NCI-H1436 treated with DMSO at 0.1 percent for 48 hours (cell line): ENCODE measurements around the gene FGF22.

Source experiments
- DNase-seq: peaks from one replicate; lab custom pipeline; 2025; lab: John Stamatoyannopoulos, UW

FGF22 gene

DNA sequence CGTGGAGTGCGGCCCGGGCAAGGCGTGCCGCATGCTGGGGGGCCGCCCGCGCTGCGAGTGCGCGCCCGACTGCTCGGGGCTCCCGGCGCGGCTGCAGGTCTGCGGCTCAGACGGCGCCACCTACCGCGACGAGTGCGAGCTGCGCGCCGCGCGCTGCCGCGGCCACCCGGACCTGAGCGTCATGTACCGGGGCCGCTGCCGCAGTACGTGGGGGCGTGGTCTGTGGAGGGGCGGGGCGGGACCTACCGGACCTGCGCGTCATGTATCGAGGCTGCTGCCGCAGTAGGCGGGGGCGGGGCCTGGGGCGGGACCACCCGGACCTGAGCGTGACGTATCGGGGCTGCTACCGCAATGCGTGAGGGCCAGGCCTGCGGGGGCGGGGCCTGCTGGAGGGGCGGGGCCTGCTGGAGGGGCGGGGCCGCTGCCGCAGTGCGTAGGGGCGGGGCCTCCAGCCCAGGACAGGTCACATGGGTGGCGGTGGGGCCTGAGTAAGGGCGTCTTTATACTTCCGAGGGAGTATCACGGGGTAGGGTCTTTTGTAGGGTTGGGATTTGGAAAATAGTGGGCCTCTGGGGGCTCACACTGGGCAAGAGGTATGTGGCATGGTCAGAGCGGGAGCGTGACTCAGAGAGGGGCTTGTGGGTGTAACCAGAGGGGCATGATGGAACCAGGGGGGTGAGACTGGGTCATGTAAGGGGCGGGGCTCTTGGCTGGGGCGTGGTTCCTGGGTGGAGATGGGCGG is 40.8 kb downstream of the FGF22 start:
- peak; percentile 90 for DNase-seq

- DNase-seq, result no peak
Measured at GRCh38 chr19:681029-682019, 41.6 kb downstream of the FGF22 start.

DNA sequence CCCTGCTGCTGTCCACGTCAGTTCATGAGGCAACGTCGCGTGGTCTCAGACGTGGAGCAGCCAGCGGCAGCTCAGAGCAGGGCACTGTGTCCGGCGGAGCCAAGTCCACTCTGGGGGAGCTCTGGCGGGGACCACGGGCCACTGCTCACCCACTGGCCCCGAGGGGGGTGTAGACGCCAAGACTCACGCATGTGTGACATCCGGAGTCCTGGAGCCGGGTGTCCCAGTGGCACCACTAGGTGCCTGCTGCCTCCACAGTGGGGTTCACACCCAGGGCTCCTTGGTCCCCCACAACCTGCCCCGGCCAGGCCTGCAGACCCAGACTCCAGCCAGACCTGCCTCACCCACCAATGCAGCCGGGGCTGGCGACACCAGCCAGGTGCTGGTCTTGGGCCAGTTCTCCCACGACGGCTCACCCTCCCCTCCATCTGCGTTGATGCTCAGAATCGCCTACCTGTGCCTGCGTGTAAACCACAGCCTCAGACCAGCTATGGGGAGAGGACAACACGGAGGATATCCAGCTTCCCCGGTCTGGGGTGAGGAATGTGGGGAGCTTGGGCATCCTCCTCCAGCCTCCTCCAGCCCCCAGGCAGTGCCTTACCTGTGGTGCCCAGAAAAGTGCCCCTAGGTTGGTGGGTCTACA is 43.1 kb downstream of the FGF22 start:
- no peak for DNase-seq

- DNase-seq, result no peak
Measured at GRCh38 chr19:685454-685931, 45.8 kb downstream of the FGF22 start.

GRCh38 chr19:686589-687297 is 47.1 kb downstream of the FGF22 start:
- no peak for DNase-seq

DNA sequence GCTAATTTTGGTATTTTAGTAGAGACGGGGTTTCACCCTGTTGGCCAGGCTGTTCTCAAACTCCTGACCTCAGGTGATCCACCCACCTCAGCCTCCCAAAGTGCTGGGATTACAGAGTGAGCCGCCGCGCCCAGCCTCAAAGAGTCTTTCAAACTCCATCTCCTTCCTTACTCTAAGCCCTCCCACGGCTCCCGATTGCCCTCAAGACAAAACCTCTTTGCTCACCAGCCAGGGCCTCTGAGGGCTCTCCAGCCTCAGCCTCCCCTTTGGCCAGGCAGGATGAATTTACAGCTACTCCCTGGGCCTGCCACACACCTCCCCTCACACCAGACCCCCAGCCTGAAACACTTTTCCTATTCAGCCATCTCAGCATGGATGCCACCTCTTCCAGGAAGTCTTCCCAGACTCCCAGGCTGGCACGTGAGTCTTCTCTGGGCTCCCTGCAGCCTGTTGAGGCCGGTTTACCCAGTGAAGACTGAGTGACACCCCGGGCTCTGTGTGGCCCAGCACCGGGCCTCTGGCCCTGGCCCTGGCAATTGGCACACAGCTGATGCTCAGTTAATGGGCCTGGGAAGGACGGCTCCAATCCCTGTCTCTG is 48.0 kb downstream of the FGF22 start:
- no peak for DNase-seq

GRCh38 chr19:688214-688613 is 48.5 kb downstream of the FGF22 start:
- no peak for DNase-seq

DNA sequence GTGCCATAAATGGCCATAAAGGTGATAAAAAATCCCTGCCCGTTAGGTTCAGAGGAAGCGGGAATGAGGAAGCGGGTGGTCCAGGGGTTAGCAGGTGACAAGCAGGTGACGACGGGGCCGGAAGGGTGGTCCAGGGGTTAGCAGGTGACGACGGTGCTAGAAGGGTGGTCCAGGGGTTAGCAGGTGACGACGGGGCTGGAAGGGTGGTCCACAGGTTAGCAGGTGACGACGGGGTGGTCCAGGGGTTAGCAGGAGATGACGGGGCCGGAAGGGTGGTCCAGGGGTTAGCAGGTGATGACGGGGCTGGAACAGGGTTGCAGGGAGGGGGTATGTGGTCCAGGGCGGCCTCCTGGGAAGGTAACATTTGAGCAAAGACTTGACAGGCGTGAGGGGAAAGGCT is 49.3 kb downstream of the FGF22 start:
- no peak for DNase-seq

DNA sequence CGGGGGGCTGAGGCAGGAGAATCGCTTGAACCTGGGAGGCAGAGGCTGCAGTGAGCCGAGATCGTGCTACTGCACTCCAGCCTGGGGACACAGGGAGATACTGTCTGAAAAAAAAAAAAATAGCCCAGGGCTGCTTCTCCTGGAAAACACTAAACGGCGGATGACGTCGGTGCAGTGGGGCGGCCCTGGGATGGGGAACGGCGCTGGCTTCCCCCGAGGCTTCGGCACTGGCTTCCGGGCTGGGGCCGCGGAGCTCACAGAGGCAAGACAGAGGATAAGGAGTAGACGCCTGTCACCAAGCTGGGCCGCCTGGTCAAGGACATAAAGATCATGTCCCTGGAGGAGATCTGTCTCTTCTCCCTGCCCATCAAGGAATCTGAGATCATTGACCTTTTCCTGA is 50.5 kb downstream of the FGF22 start:
- no peak for DNase-seq
